ENCODE measurements around the gene GBF1. TPM values are rescaled to one million over a fixed set of nuclear protein-coding genes. Genes with fewer than 3 reads are reported as not detected.

The GBF1 gene
- polyA plus RNA-seq, 2 donors: 11.4 to 11.7 TPM

DNA sequence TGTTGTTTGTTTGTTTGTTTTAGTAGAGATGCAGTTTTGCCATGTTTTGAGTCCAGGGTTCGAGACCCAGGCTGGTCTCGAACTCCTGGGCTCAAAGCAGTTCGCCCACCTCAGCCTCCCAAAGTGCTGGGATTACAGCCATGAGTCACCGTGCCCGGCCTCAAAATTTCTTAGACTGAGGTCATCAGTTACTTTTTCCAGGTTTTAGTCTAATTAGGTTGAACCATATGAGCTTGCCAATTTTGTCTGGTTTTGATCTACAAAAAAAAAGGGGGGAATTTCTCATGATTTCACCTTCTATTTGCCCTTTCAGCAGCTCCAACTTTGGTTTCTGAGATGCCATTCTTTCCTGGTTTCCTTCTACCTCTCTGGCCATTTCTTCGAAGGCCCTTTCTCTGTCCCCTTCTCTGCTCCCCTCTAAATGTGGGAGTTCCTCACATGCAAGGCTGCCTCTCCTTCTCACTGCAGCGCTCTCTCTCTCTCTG, 181.5 kb downstream of the GBF1 start:
- Histone ChIP-seq H3K4me3 (ENCODE audit: low read depth in 1 of 2, low read length in 2 of 2) (no peak overlapping the region), H3K27me3 (ENCODE audit: control insufficient read depth in 1 of 2, insufficient read depth in 2 of 2, low read length in 2 of 2) (no peaks in the 10 kb centered on the region), H3K36me3 (ENCODE audit: control insufficient read depth in 2 of 2, insufficient read depth in 2 of 2, low read length in 1 of 2) (peaks cover 6 to 10% of the 10 kb centered on the region in 2 donors), H3K4me1 (ENCODE audit: control insufficient read depth in 2 of 2, insufficient read depth in 2 of 2, low read length in 1 of 2) (peaks cover 3 to 14% of the 10 kb centered on the region in 2 donors), H3K9me3 (ENCODE audit: control insufficient read depth in 2 of 2, insufficient read depth in 1 of 2, low read depth in 1 of 2, low read length in 1 of 2) (no peaks in the 10 kb centered on the region), H3K27ac (ENCODE audit: low read depth in 2 of 2, low read length in 1 of 2) (no peak overlapping the region)
- 73 to 80% methylated on average over 7 of the region's 7 CpGs for WGBS, 2 donors

- Histone ChIP-seq H3K9me3 (ENCODE audit: control insufficient read depth in 2 of 2, insufficient read depth in 1 of 2, low read depth in 1 of 2, low read length in 1 of 2) (no peaks in the 10 kb centered on the region), H3K4me1 (ENCODE audit: control insufficient read depth in 2 of 2, insufficient read depth in 2 of 2, low read length in 1 of 2) (peaks cover 0 to 7% of the 10 kb centered on the region in 2 donors), H3K4me3 (ENCODE audit: low read depth in 1 of 2, low read length in 2 of 2) (no peak overlapping the region), H3K36me3 (ENCODE audit: control insufficient read depth in 2 of 2, insufficient read depth in 2 of 2, low read length in 1 of 2) (peaks cover 0 to 2% of the 10 kb centered on the region in 2 donors), H3K27me3 (ENCODE audit: control insufficient read depth in 1 of 2, insufficient read depth in 2 of 2, low read length in 2 of 2) (no peaks in the 10 kb centered on the region), H3K27ac (ENCODE audit: low read depth in 2 of 2, low read length in 1 of 2) (no peak overlapping the region)
- 88 to 91% methylated on average over 8 of the region's 8 CpGs for WGBS, 2 donors
These were observed 184.1 kb downstream of the GBF1 start for GRCh38 chr10:102429468-102429867.

DNA sequence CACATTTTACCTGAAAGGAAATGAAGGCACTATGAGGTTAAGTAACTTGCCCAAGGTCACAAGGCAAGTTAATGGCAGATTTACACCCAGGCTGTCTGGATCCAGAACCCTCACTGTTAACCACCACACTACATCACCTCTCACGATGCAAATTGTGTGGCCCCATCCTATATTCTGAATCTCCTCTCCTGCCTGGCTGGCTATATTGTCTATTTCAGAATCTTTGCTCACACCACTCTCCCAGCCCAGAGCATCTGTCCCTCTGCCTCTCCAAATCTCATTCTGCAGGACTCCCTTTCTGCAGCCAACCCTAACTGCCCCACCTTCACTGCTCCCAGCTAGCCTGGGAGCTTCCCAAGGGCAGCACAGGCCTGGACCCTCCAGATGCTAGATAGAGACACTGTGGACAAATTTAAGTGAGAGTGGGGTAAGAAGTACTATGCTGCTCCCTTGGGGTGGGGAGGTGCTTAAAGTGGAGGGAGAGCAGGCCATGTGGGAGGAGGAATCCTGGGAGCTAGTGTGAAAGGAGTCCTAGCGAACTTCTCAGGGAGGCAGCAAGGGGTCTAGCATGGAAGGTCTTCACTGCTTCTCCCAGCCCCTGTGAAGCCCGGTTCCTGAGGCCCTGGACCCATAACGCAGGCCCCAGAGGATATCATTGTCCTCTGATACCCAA, 186.3 kb downstream of the GBF1 start:
- Histone ChIP-seq H3K9me3 (ENCODE audit: control insufficient read depth in 2 of 2, insufficient read depth in 1 of 2, low read depth in 1 of 2, low read length in 1 of 2) (no peaks in the 10 kb centered on the region), H3K4me3 (ENCODE audit: low read depth in 1 of 2, low read length in 2 of 2) (peak overlapping the region; percentile 69 to 93), H3K27ac (ENCODE audit: low read depth in 2 of 2, low read length in 1 of 2) (peak overlapping the region in 1 of 2 donors; percentile 84), H3K27me3 (ENCODE audit: control insufficient read depth in 1 of 2, insufficient read depth in 2 of 2, low read length in 2 of 2) (no peaks in the 10 kb centered on the region), H3K36me3 (ENCODE audit: control insufficient read depth in 2 of 2, insufficient read depth in 2 of 2, low read length in 1 of 2) (no peaks in the 10 kb centered on the region), H3K4me1 (ENCODE audit: control insufficient read depth in 2 of 2, insufficient read depth in 2 of 2, low read length in 1 of 2) (peaks cover 0 to 7% of the 10 kb centered on the region in 2 donors)
- WGBS, 2 donors: 13 to 17% methylated on average over 4 of the region's 4 CpGs

Other genes with a start within 250 kb of the GBF1 start
- gene ARMH3, start 189.4 kb upstream of the GBF1 start, polyA plus RNA-seq: 10 to 100 TPM; 13.1 to 16.3 TPM
- 10 to 100 TPM in 1 of 2 donors, 1 to 10 TPM in 1; 9.4 to 12.5 TPM for gene HPS6, start 180.2 kb upstream of the GBF1 start, polyA plus RNA-seq
- 10 to 100 TPM; 29.8 to 36.5 TPM for gene LDB1, start 125.2 kb upstream of the GBF1 start, polyA plus RNA-seq
- gene PPRC1, start 112.5 kb upstream of the GBF1 start, polyA plus RNA-seq: 10 to 100 TPM; 23.4 TPM
- 10 to 100 TPM; 25.4 to 46.5 TPM for gene NOLC1, start 93.1 kb upstream of the GBF1 start, polyA plus RNA-seq
- under 1 TPM in 1 of 2 donors, not detected in 1; 0.02 TPM for gene ELOVL3, start 19.2 kb upstream of the GBF1 start, polyA plus RNA-seq
- gene PITX3, start 4.0 kb upstream of the GBF1 start, polyA plus RNA-seq: not detected
- 10 to 100 TPM; 11.4 to 22.6 TPM for gene NFKB2, start 150.2 kb downstream of the GBF1 start, polyA plus RNA-seq
- 1 to 10 TPM; 1.1 to 2.1 TPM for gene PSD, start 173.3 kb downstream of the GBF1 start, polyA plus RNA-seq
- gene FBXL15, start 175.3 kb downstream of the GBF1 start, polyA plus RNA-seq: 10 to 100 TPM in 1 of 2 donors, 1 to 10 TPM in 1; 6.3 to 15.2 TPM
- 10 to 100 TPM; 16.3 to 30.3 TPM for gene CUEDC2, start 187.0 kb downstream of the GBF1 start, polyA plus RNA-seq
- gene C10orf95, start 206.0 kb downstream of the GBF1 start, polyA plus RNA-seq: under 1 TPM; 0.37 to 0.65 TPM

All from esophagus (tissue), 2 donors.